Esophagus muscularis mucosa (tissue), 4 donors: Measurements from ENCODE around the gene CCDC51. TPM values are rescaled to one million over a fixed set of nuclear protein-coding genes. Genes with fewer than 3 reads are reported as not detected.

Source experiments
- DNase-seq: peaks from one replicate; pipeline ENCODE4 v3.0.0-alpha.2; 2017; ENCODE audit errors: extremely low spot score
- H3K27ac ChIP-seq, 4 donors: fragments of 200-600 bp; sonication (generic); replicated peaks in 1 of 4; 1 replicate in 3 of 4; 2 replicates in 1 of 4; pipeline ENCODE4 v1.5.1; 2016 to 2019; ENCODE audit warnings: mild to moderate bottlenecking in 1 of 4
- H3K27me3 ChIP-seq, 4 donors: fragments of 200-600 bp; sonication (generic); one replicate each; pipeline versions ENCODE4 v1.5.1 to v1.6.0; 2016 to 2019
- H3K36me3 ChIP-seq, 4 donors: fragments of 200-600 bp; sonication (generic); one replicate each; pipeline ENCODE4 v1.5.1; 2016 to 2019
- H3K4me1 ChIP-seq, 4 donors: fragments of 200-600 bp; sonication (generic); one replicate each; pipeline ENCODE4 v1.5.1; 2016 to 2019
- H3K4me3 ChIP-seq, 4 donors: fragments of 200-600 bp; sonication (generic); 1 replicate in 2 of 4; 2 replicates in 2 of 4; pipeline ENCODE4 v1.5.1; 2016 to 2019; ENCODE audit warnings: mild to moderate bottlenecking in 4 of 4, moderate library complexity in 1 of 4
- H3K9me3 ChIP-seq, 4 donors: fragments of 200-600 bp; sonication (generic); 1 replicate in 3 of 4; 2 replicates in 1 of 4; pipeline ENCODE4 v1.5.1; 2016 to 2019
- EP300 ChIP-seq: sonication (generic); formaldehyde crosslinking; IDR thresholded peaks from one replicate; pipeline ENCODE4 v1.6.1; 2017; ENCODE audit warnings: antibody characterized with exemption
- POLR2A ChIP-seq: fragments of 450-650 bp; IDR thresholded peaks from one replicate; pipeline ENCODE4 v1.6.1; 2017; ENCODE audit warnings: antibody characterized with exemption, moderate library complexity, mild to moderate bottlenecking, low read depth
- POLR2AphosphoS5 ChIP-seq, 2 donors: sonication (generic); formaldehyde crosslinking; IDR thresholded peaks; one replicate each; pipeline ENCODE4 v1.6.1; 2017; ENCODE audit warnings: antibody characterized with exemption in 2 of 2
- WGBS: methylation state at CpG from one replicate; pipeline ENCODE4 v1.1.5; 2018; 5-methylcytosine and 5-hydroxymethylcytosine counted together
- intact Hi-C: fragments of 100-400 bp; cut with DNase I; formaldehyde crosslinking; loops from one replicate; pipeline ENCODE4 v1.15.1; 2023
- total RNA-seq, 4 donors: library from RNA; depleted of rRNA; stranded (reverse); fragments of >200 nt; gene quantifications; one replicate each; pipeline versions ENCODE4 v1.1.0 to v1.2.1, GENCODE V29; 2016
- TF ChIP-seq, protein P1 (sequence below), 3 experiments: fragments of 200-600 bp in 2 of 3; fragments of 450-650 bp in 1 of 3; sonication (generic) in 2 of 3; IDR thresholded peaks; one replicate each; pipeline ENCODE4 v1.5.1; 2017 to 2019; ENCODE audit warnings: antibody characterized with exemption in 3 of 3, mild to moderate bottlenecking in 2 of 3, moderate library complexity in 1 of 3

The CCDC51 gene
- total RNA-seq, 4 donors from 2014 or later, result 15.6 to 26.6 (median 23.0) TPM

DNA sequence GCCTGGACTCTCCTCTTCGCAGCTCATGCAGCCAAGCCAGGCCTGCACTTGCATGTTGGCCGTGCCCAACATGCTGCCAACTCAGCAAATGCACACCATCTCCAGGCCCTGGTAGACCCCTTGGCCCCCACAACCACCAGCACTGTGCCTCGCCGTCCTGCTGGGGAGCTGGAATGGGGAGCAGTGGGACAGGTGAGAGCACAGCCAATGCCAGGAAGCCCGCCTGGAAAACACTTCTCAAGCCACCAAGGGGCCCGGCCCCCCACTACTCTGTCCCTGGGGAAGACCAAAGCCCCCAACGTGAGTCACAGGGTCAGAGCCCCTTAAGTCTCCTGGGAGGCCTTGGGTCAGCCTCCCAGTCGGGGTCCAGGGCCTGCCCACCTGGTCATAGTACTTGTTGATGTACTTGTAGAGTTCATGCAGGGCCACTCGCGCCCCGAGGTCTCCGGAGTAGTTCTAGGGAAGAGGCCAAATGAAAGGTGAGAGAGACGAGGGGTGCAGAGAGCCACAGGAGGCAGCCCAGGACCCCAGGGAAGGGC, 34.5 kb downstream of the CCDC51 start:
- Histone ChIP-seq H3K4me3 (no peak overlapping the region), H3K27me3 (no peaks in the 10 kb centered on the region), H3K4me1 (peaks cover 14 to 62% (median 35%) of the 10 kb centered on the region in 4 donors), H3K36me3 (peaks cover 43 to 71% (median 68%) of the 10 kb centered on the region in 4 donors), H3K27ac (peak overlapping the region; percentile 84 to 96 (median 95)), H3K9me3 (no peaks in the 10 kb centered on the region)
- intact Hi-C loops, result no loop called here
- WGBS, result 85% methylated on average over 9 of the region's 13 CpGs
- TF ChIP-seq POLR2A, result no peak
- TF ChIP-seq, protein P1, sequence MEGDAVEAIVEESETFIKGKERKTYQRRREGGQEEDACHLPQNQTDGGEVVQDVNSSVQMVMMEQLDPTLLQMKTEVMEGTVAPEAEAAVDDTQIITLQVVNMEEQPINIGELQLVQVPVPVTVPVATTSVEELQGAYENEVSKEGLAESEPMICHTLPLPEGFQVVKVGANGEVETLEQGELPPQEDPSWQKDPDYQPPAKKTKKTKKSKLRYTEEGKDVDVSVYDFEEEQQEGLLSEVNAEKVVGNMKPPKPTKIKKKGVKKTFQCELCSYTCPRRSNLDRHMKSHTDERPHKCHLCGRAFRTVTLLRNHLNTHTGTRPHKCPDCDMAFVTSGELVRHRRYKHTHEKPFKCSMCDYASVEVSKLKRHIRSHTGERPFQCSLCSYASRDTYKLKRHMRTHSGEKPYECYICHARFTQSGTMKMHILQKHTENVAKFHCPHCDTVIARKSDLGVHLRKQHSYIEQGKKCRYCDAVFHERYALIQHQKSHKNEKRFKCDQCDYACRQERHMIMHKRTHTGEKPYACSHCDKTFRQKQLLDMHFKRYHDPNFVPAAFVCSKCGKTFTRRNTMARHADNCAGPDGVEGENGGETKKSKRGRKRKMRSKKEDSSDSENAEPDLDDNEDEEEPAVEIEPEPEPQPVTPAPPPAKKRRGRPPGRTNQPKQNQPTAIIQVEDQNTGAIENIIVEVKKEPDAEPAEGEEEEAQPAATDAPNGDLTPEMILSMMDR (IDR thresholded peaks at IDR 0.05), result no peak
- no peak for TF ChIP-seq POLR2AphosphoS5 (IDR thresholded peaks at IDR 0.05)
- no peak for TF ChIP-seq EP300
- DNase-seq, result no peak

DNA sequence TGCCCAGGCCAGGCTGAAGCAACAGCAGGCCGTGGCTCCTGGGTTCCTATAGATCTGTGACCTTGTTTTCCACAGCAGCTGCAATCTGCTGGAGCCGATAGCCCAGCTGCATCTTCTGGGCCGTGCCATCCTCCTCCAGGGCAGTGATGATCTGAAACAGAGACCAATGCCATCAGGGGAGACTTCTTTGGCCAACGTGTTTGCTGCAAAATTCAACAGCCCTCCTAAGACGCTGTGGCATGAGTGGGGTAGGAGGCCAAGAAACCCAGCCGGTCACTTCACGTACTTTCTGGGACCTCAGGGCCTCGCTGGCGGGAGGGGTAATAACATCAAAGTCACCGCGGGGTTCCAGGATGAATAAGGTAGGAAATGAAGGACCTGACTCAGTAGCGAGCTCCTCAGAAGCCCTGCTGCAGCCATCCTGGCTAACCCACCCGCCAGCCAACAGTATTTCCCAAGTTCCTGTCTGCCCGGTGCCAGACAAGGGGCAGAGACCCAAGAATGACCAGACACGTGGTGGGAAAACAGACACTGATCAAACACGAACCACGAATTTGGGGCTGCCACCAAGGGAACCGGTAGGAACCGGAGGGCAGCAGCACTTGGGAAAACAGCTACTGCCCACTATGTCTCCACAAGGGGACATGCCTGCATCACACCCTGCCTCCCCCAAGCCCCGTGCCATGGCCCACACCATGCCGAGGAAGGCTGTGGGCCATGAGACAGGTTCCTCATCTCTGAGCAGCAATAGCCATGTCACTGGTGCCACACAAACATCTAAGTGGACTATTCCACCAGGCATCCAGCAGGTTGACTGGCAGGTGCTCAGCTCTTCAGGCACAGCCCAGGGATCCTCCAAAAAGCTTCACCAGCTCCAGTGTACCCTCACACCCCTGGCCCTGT, 35.2 kb downstream of the CCDC51 start:
- TF ChIP-seq POLR2AphosphoS5 (IDR thresholded peaks at IDR 0.05) (peak in 1 of 2 donors; percentile 3), EP300 (no peak)
- intact Hi-C loops, result no loop called here
- Histone ChIP-seq H3K9me3 (no peaks in the 10 kb centered on the region), H3K36me3 (peaks cover 36 to 64% (median 61%) of the 10 kb centered on the region in 4 donors), H3K4me3 (no peak overlapping the region), H3K27ac (peak overlapping the region; percentile 84 to 96 (median 95)), H3K4me1 (peaks cover 14 to 62% (median 35%) of the 10 kb centered on the region in 4 donors), H3K27me3 (no peaks in the 10 kb centered on the region)
- WGBS, result 95% methylated on average over 10 of the region's 21 CpGs
- DNase-seq, result no peak

DNA sequence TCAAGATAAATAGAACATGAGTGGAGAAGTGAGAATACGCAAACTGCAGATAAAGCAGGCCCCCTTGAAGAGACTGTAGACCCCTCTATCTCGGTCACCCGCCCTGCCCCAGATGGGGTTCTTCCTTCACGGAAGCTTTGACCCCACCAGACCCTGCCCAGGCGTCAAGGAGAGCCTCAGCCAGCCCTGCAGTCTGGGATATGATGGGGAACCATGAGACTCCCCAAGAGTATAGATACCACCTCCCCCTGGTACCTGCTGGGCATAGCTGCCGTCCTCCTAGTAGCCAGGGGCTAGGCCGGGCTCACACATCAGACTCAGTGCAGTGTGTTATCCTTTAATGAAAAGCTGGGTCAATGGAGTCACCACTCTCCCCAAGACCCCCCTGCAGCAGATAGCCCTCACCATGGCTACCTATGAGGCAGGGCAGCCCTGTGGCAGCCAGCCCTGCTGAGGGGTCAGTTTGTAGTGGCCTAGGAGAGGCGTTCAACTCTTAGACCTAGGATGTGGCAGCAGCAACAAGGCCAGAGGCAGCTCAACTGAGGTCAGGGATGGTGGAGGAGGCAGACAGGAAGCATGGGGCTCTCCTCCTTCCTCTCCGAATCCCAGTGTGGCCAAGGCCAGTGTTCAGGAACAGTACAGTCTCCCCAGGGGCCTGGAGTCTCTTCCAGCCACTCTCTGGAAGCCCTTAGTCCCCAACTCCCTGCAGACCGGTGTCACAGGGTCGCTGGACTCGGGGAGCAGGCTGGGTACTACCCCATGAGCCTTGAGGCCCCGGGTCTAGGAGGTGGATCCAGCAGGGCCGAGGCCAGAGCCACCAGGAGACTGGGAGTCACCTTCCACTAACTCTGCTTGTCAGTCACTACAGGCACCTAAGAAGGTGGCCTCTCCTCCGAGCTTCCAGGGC, 36.1 kb downstream of the CCDC51 start:
- peaks cover 27 to 55% (median 52%) of the 10 kb centered on the region in 4 donors for H3K36me3 ChIP-seq
- TF ChIP-seq POLR2AphosphoS5 (IDR thresholded peaks at IDR 0.05) (no peak), POLR2A (no peak), EP300 (no peak)
- TF ChIP-seq, protein P1 (IDR thresholded peaks at IDR 0.05), result no peak
- H3K27me3 ChIP-seq, result no peaks in the 10 kb centered on the region
- H3K27ac ChIP-seq, result peak overlapping the region; percentile 84 to 96 (median 95)
- H3K4me3 ChIP-seq, result no peak overlapping the region
- no peaks in the 10 kb centered on the region for H3K9me3 ChIP-seq
- intact Hi-C loops, result no loop called here
- DNase-seq, result no peak
- H3K4me1 ChIP-seq, result peaks cover 14 to 54% (median 33%) of the 10 kb centered on the region in 4 donors
- WGBS, result 93% methylated on average over 11 of the region's 15 CpGs

DNA sequence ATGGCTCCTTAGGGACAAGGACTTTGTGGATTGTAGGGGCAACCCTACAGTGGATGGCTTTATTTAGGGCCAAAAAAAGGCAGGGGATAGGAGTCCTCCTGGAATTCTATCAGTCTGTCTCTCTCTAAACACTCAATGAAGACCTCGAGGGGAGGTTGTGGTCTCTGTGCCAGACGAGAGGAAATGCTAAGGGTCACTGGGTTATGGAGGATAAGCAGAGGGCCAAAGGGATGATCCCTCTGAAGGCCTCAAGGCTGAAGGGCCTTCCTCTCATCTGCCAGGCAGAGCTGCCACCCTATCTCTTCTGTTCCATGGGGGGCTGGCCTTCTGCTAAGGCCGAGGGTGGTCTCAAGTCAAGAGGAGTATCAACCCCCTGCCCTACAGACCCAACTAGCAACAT, 37.0 kb downstream of the CCDC51 start:
- intact Hi-C loops, result no loop called here
- Histone ChIP-seq H3K27ac (peak overlapping the region; percentile 84 to 96 (median 95)), H3K9me3 (no peaks in the 10 kb centered on the region), H3K27me3 (no peaks in the 10 kb centered on the region), H3K4me3 (no peak overlapping the region), H3K4me1 (peaks cover 14 to 51% (median 33%) of the 10 kb centered on the region in 4 donors), H3K36me3 (peaks cover 24 to 46% (median 43%) of the 10 kb centered on the region in 4 donors)
- DNase-seq, result no peak
- TF ChIP-seq POLR2AphosphoS5 (IDR thresholded peaks at IDR 0.05) (no peak), POLR2A (no peak), EP300 (no peak)
- TF ChIP-seq, protein P1 (IDR thresholded peaks at IDR 0.05), result no peak
- WGBS, result 78% methylated on average over 3 of the region's 3 CpGs
